ENCODE results near the gene RHBDD1. TPM values are rescaled to one million over a fixed set of nuclear protein-coding genes. Genes with fewer than 3 reads are reported as not detected.

RHBDD1 gene
- total and polyA plus RNA-seq, 5 donors, result 9.3 to 47.3 (median 40.9) TPM

DNA sequence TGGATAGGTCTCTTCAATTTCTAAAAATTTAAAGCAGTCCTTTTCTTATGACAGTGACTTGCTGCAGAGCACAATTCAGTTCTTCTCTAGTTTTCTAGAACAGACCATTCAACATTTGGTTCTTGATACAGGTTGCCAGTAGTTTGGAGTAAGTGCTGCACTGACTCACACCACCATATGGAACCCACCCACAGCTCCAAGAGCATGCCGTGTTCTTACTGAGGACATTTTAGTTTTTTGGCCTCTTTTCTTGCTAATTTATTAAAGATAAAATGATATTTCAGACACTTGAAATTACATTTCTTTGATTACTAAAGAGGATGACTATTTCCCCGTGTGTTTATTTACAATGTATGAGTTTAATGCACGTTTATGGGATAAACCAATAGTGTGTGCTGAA lies 208.1 kb downstream of the RHBDD1 start:
- no peak overlapping the region for H3K27ac ChIP-seq (ENCODE audit: low read length)
- DNase-seq (no peak), ATAC-seq (no peak)
- intact Hi-C loops (cut with DNase I), result no loop called here
- H3K27me3 ChIP-seq (ENCODE audit: control insufficient read depth, insufficient read depth), result no peaks in the 10 kb centered on the region
- H3K4me1 ChIP-seq (ENCODE audit: control insufficient read depth, insufficient read depth, low read length), result no peaks in the 10 kb centered on the region
- no peaks in the 10 kb centered on the region for H3K9me3 ChIP-seq (ENCODE audit: control insufficient read depth, low read length)
- no peak overlapping the region for H3K4me3 ChIP-seq (ENCODE audit: low read length)
- WGBS, result 82% methylated on average over 3 of the region's 3 CpGs

Other genes with a start within 250 kb of the RHBDD1 start
- gene IRS1, start 36.2 kb upstream of the RHBDD1 start, total RNA-seq, result 10 to 100 TPM; 14.2 to 16.0 (median 15.0) TPM
- gene IRS1, start 36.2 kb upstream of the RHBDD1 start, polyA plus RNA-seq, result 6.2 TPM